Rectal smooth muscle tissue (tissue), 1 donor: ENCODE data around the gene CLIC1.

Source experiments
- H3K27ac ChIP-seq: one replicate; pipeline ENCODE4 v1.7.0; 2013; ENCODE audit warnings: low read depth, low read length, inconsistent platforms
- H3K27me3 ChIP-seq: one replicate; pipeline ENCODE4 v1.7.0; 2013; ENCODE audit warnings: low read length; ENCODE audit not compliant: control insufficient read depth, insufficient read depth
- H3K36me3 ChIP-seq: one replicate; pipeline ENCODE4 v1.7.0; 2013; ENCODE audit warnings: low read length; ENCODE audit not compliant: control insufficient read depth, insufficient read depth
- H3K4me1 ChIP-seq: one replicate; pipeline ENCODE4 v1.7.0; 2013; ENCODE audit warnings: low read length; ENCODE audit not compliant: control insufficient read depth, insufficient read depth
- H3K4me3 ChIP-seq: one replicate; pipeline ENCODE4 v1.7.0; 2013; ENCODE audit warnings: low read length
- H3K9ac ChIP-seq: one replicate; pipeline ENCODE4 v1.7.0; 2013; ENCODE audit warnings: low read length

CLIC1 gene

DNA sequence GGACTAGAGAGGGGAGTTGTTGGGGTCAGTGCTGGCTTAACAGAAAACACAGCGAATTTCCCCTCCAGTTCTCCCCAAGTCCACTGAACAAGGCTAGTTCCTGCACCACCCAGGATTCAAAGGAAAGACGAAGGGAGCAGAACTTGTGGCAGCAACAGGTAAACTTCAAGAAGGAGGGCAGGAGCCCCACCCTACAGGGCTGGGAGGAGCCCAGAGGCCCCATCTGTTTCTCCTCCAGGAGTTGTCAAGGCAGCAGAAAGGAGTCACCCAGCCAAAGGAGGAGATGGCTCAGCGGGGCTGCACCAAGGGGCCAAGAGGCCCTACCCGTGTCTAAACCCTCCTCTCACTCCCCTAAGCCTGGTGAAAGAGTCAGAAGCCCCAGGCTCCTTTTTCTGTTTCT is 27.9 kb upstream of the CLIC1 start:
- no peaks in the 10 kb centered on the region for H3K27me3 ChIP-seq
- H3K36me3 ChIP-seq = no peaks in the 10 kb centered on the region
- no peak overlapping the region for H3K27ac ChIP-seq
- no peak overlapping the region for H3K9ac ChIP-seq
- H3K4me3 ChIP-seq = no peak overlapping the region
- H3K4me1 ChIP-seq = no peaks in the 10 kb centered on the region

DNA sequence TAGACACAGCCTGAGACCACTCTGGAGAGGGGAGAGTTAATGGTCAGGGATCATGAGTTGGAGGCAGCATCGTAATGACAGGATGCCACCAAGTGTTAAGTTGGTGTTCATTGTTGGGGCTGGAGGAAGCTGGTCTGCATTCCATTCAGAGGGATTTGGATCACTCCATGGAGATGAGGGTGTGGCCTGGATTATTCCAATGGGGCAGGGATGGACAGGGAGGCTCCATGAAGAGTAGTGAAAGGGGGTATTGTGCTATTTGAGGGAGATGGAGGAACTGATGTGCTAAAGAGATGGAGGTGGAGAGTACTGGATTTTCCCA is 27.2 kb upstream of the CLIC1 start:
- Histone ChIP-seq H3K27ac (no peak overlapping the region), H3K4me3 (no peak overlapping the region), H3K27me3 (no peaks in the 10 kb centered on the region), H3K9ac (no peak overlapping the region), H3K36me3 (no peaks in the 10 kb centered on the region), H3K4me1 (no peaks in the 10 kb centered on the region)

GRCh38 chr6:31762878-31763618 is 26.7 kb upstream of the CLIC1 start:
- no peaks in the 10 kb centered on the region for H3K27me3 ChIP-seq
- no peaks in the 10 kb centered on the region for H3K4me1 ChIP-seq
- no peak overlapping the region for H3K4me3 ChIP-seq
- no peak overlapping the region for H3K9ac ChIP-seq
- H3K36me3 ChIP-seq = no peaks in the 10 kb centered on the region
- H3K27ac ChIP-seq = no peak overlapping the region

GRCh38 chr6:31762356-31762755 is 26.0 kb upstream of the CLIC1 start, which contains the start of gene SAPCD1:
SAPCD1 (plus strand) TSS chr6:31762656; CDS start chr6:31763055, 399 bp downstream.
- no peak within 1 kb of the TSS for H3K4me3 ChIP-seq
- no peaks in the 10 kb centered on the region for H3K4me1 ChIP-seq
- no peak within 1 kb of the TSS for H3K27ac ChIP-seq
- no peak within 1 kb of the TSS for H3K9ac ChIP-seq
- no peaks in the 10 kb centered on the region for H3K36me3 ChIP-seq
- no peaks in the 10 kb centered on the region for H3K27me3 ChIP-seq

DNA sequence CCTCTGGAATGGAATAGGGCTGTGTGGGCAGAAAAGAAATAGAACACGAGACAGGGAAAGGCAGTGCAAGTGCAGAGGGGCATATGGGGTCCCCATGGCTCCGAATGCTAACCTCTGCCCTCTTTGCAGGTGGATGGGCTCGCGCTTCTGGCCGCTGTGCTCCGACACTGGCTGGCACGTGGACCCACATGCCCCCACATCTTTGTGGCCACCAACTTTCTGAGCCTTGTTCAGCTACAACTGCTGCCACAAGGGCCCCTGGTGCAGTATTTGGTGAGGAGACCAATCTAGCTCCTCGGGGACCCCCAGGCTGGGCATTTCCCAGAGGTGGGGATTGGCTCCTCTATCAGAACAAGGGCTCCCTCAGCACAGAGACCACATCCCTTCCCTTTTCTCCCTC is 25.0 kb upstream of the CLIC1 start:
- H3K36me3 ChIP-seq = no peaks in the 10 kb centered on the region
- H3K4me3 ChIP-seq = no peak overlapping the region
- H3K27ac ChIP-seq = no peak overlapping the region
- no peaks in the 10 kb centered on the region for H3K27me3 ChIP-seq
- no peaks in the 10 kb centered on the region for H3K4me1 ChIP-seq
- H3K9ac ChIP-seq = no peak overlapping the region

- H3K4me1 ChIP-seq = no peaks in the 10 kb centered on the region
- H3K27ac ChIP-seq = no peak overlapping the region
- no peak overlapping the region for H3K4me3 ChIP-seq
- no peaks in the 10 kb centered on the region for H3K27me3 ChIP-seq
- H3K36me3 ChIP-seq = no peaks in the 10 kb centered on the region
- no peak overlapping the region for H3K9ac ChIP-seq
Observed at GRCh38 chr6:31760790-31761189, 24.5 kb upstream of the CLIC1 start.

- H3K9ac ChIP-seq = no peak overlapping the region
- H3K4me1 ChIP-seq = no peaks in the 10 kb centered on the region
- H3K36me3 ChIP-seq = no peaks in the 10 kb centered on the region
- H3K27ac ChIP-seq = no peak overlapping the region
- H3K4me3 ChIP-seq = no peak overlapping the region
- no peaks in the 10 kb centered on the region for H3K27me3 ChIP-seq
Observed at GRCh38 chr6:31758281-31758680, 22.0 kb upstream of the CLIC1 start.

- no peak overlapping the region for H3K27ac ChIP-seq
- H3K36me3 ChIP-seq = no peaks in the 10 kb centered on the region
- H3K4me3 ChIP-seq = no peak overlapping the region
- H3K9ac ChIP-seq = no peak overlapping the region
- no peaks in the 10 kb centered on the region for H3K4me1 ChIP-seq
- H3K27me3 ChIP-seq = no peaks in the 10 kb centered on the region
Observed at GRCh38 chr6:31752739-31753319, 16.5 kb upstream of the CLIC1 start.

DNA sequence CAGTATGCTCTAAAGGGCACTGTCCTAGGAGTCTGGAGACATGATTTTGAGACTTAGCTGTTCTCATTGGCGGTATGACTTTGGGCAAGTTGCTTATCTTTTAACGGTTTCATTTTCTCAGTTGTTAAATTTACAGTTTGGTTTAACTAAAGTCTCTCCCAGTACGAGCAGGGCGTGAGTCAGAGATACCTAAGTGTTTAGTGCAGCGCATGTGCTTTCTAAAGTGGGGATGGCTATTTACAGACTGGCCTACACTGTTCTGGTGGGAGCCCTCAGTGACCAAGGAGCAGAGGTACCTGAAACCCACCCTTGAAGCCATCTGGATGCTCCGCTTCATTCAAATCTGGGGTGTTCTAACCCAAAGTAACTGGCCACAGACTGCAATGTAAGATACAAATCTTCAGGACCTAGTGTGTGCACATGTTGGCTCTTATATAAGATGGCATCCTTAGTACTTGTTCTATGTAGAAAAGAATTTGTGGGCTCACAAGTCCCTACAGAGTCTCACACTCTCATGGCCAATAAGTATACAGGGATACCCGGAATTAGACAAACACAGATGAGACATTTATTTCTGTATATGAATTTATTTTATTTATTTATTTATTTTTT is 14.2 kb upstream of the CLIC1 start:
- Histone ChIP-seq H3K9ac (no peak overlapping the region), H3K27me3 (no peaks in the 10 kb centered on the region), H3K4me1 (no peaks in the 10 kb centered on the region), H3K4me3 (no peak overlapping the region), H3K27ac (no peak overlapping the region), H3K36me3 (no peaks in the 10 kb centered on the region)

DNA sequence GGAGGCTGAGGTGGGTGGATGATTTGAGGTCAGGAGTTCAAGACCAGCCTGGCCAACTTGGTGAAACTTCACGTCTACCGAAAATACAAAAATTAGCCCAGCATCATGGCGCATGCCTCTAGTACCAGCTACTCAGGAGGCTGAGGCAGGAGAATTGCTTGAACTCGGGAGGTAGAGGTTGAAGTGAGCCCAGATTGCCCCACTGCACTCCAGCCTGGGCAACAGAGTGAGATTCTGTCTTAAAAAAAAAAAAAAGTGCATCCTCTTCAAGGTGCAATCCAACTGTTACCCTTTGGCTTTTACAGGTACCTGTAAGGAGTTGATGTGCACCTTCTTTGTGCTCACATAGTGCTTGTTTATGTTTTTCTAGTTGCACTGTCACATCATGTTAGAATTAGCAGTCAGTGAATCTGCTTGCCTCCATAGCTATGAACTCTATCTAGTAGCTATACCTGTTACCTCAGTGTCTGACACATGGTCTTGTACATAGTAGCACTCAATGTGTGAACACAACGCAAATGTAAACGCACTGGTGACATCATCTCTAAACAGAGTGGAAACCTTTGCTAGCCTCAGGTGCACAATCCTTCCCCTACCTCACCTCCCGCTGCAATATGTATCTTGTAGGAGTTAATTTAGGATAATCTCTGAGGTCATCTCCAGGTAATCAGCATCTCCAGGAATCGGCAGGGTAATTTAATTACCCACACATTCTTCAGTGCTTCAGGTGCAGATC is 13.1 kb upstream of the CLIC1 start:
- H3K9ac ChIP-seq = no peak overlapping the region
- H3K36me3 ChIP-seq = no peaks in the 10 kb centered on the region
- H3K4me3 ChIP-seq = no peak overlapping the region
- no peak overlapping the region for H3K27ac ChIP-seq
- H3K27me3 ChIP-seq = no peaks in the 10 kb centered on the region
- H3K4me1 ChIP-seq = no peaks in the 10 kb centered on the region

- no peaks in the 10 kb centered on the region for H3K4me1 ChIP-seq
- no peaks in the 10 kb centered on the region for H3K27me3 ChIP-seq
- H3K27ac ChIP-seq = no peak overlapping the region
- no peak overlapping the region for H3K9ac ChIP-seq
- H3K36me3 ChIP-seq = no peaks in the 10 kb centered on the region
- no peak overlapping the region for H3K4me3 ChIP-seq
Observed at GRCh38 chr6:31744422-31744821, 8.1 kb upstream of the CLIC1 start.

GRCh38 chr6:31742894-31743293 is 6.6 kb upstream of the CLIC1 start:
- Histone ChIP-seq H3K27ac (no peak overlapping the region), H3K4me1 (peaks cover 3% of the 10 kb centered on the region), H3K4me3 (no peak overlapping the region), H3K27me3 (no peaks in the 10 kb centered on the region), H3K9ac (no peak overlapping the region), H3K36me3 (no peaks in the 10 kb centered on the region)
